Measurements from ENCODE around the gene RRP8. TPM values are rescaled to one million over a fixed set of nuclear protein-coding genes. Genes with fewer than 3 reads are reported as not detected.

Gene RRP8
- total RNA-seq (15.3 and 18.0 TPM in 2 replicates), polyA plus RNA-seq (26.1 and 27.8 TPM in 2 replicates)

- H3K36me3 ChIP-seq (replicated peaks; ENCODE audit: insufficient read depth, low read depth) = no peaks in the 10 kb centered on the region
- no peaks in the 10 kb centered on the region for H3K9me2 ChIP-seq (replicated peaks; ENCODE audit: insufficient read depth)
- H3K79me2 ChIP-seq = peaks cover 80% of the 10 kb centered on the region
- TF ChIP-seq EZH2 (IDR thresholded peaks at IDR 0.05; ENCODE audit: borderline replicate concordance) (no peak), CTCF (IDR thresholded peaks at IDR 0.05; ENCODE audit: poor library complexity) (peak; percentile 12)
- peak within 1 kb of the TSS; percentile 96 for H3K4me2 ChIP-seq
- H3K27me3 ChIP-seq = no peaks in the 10 kb centered on the region
- under 1% methylated on average over 52 of the region's 72 CpGs for WGBS (ENCODE audit: low lambda C conversion rate, missing lambda C conversion rate)
- H2AFZ ChIP-seq = peak within 1 kb of the TSS; percentile 72
- peak within 1 kb of the TSS; percentile 98 for H3K27ac ChIP-seq
- no peaks in the 10 kb centered on the region for H3K9me3 ChIP-seq (ENCODE audit: low read depth)
- no peaks in the 10 kb centered on the region for H4K20me1 ChIP-seq (ENCODE audit: insufficient read depth, poor library complexity, severe bottlenecking)
- H3K4me3 ChIP-seq = peak within 1 kb of the TSS; percentile 80
- peak; percentile 97 for DNase-seq (ENCODE audit: low spot score)
- peaks cover 42% of the 10 kb centered on the region for H3K4me1 ChIP-seq (ENCODE audit: insufficient read depth)
These were observed at the start of gene RRP8, which contains the start of gene ILK for GRCh38 chr11:6603287-6604080. Gene RRP8, minus strand, starts transcription at chr11:6603616. Its CDS starts 114 bp downstream, at chr11:6603502. Gene ILK, plus strand, starts transcription at chr11:6603774. Its CDS starts 498 bp downstream, at chr11:6604272.

- WGBS (ENCODE audit: low lambda C conversion rate, missing lambda C conversion rate) = 67% methylated on average over 1 of the region's 1 CpG
- no peak overlapping the region for H3K4me3 ChIP-seq
These were observed 49.7 kb upstream of the RRP8 start for GRCh38 chr11:6653097-6653496.

GRCh38 chr11:6652182-6652581, 48.8 kb upstream of the RRP8 start:
- no peaks in the 10 kb centered on the region for H3K36me3 ChIP-seq (replicated peaks; ENCODE audit: insufficient read depth, low read depth)
- H3K27ac ChIP-seq = no peak overlapping the region
- peaks cover 13% of the 10 kb centered on the region for H3K27me3 ChIP-seq
- H3K4me1 ChIP-seq (ENCODE audit: insufficient read depth) = peaks cover 13% of the 10 kb centered on the region
- DNase-seq (ENCODE audit: low spot score) = no peak
- no peak for TF ChIP-seq CTCF (IDR thresholded peaks at IDR 0.05; ENCODE audit: poor library complexity)
- TF ChIP-seq EZH2phosphoT487 (IDR thresholded peaks at IDR 0.05; ENCODE audit: low read depth, severe bottlenecking, unreplicated experiment) = no peak
- TF ChIP-seq EZH2 (IDR thresholded peaks at IDR 0.05; ENCODE audit: borderline replicate concordance) = no peak
- no peak overlapping the region for H2AFZ ChIP-seq
- WGBS (ENCODE audit: low lambda C conversion rate, missing lambda C conversion rate) = 71% methylated on average over 3 of the region's 3 CpGs
- peaks cover 65% of the 10 kb centered on the region for H3K79me2 ChIP-seq
- H3K9me2 ChIP-seq (replicated peaks; ENCODE audit: insufficient read depth) = no peaks in the 10 kb centered on the region
- peaks cover 10% of the 10 kb centered on the region for H4K20me1 ChIP-seq (ENCODE audit: insufficient read depth, poor library complexity, severe bottlenecking)
- H3K4me2 ChIP-seq = no peak overlapping the region
- no peaks in the 10 kb centered on the region for H3K9me3 ChIP-seq (ENCODE audit: low read depth)
- no peak overlapping the region for H3K4me3 ChIP-seq

More at GRCh38 chr11:6653097-6653496, 49.7 kb upstream of the RRP8 start:
- Histone ChIP-seq H3K9me3 (ENCODE audit: low read depth) (no peaks in the 10 kb centered on the region), H3K9me2 (replicated peaks; ENCODE audit: insufficient read depth) (no peaks in the 10 kb centered on the region), H3K27ac (no peak overlapping the region), H3K79me2 (peaks cover 66% of the 10 kb centered on the region), H3K27me3 (peaks cover 20% of the 10 kb centered on the region), H4K20me1 (ENCODE audit: insufficient read depth, poor library complexity, severe bottlenecking) (peaks cover 10% of the 10 kb centered on the region), H2AFZ (no peak overlapping the region), H3K36me3 (replicated peaks; ENCODE audit: insufficient read depth, low read depth) (no peaks in the 10 kb centered on the region), H3K4me2 (peak overlapping the region; percentile 86), H3K4me1 (ENCODE audit: insufficient read depth) (peaks cover 5% of the 10 kb centered on the region)
- TF ChIP-seq EZH2 (IDR thresholded peaks at IDR 0.05; ENCODE audit: borderline replicate concordance) (no peak), CTCF (IDR thresholded peaks at IDR 0.05; ENCODE audit: poor library complexity) (no peak), EZH2phosphoT487 (IDR thresholded peaks at IDR 0.05; ENCODE audit: low read depth, severe bottlenecking, unreplicated experiment) (no peak)
- no peak for DNase-seq (ENCODE audit: low spot score)
